Loucy (cell line): ENCODE measurements around the gene SCCPDH.

Source experiments
- EZH2phosphoT487 ChIP-seq: fragments of 200-600 bp; IDR thresholded peaks from 2 replicates; pipeline ENCODE4 v1.6.1; 2018; ENCODE audit warnings: antibody characterized with exemption, mild to moderate bottlenecking, moderate library complexity, borderline replicate concordance
- TF ChIP-seq, protein P1 (sequence below): fragments of 200-600 bp; sonication (generic); conservative IDR thresholded peaks from 2 replicates; pipeline ENCODE4 v1.5.1; 2014; ENCODE audit warnings: mild to moderate bottlenecking, antibody characterized with exemption, low read length

GRCh38 chr1:246772686-246773085 lies 48.5 kb downstream of the SCCPDH start:
- TF ChIP-seq, protein P1, sequence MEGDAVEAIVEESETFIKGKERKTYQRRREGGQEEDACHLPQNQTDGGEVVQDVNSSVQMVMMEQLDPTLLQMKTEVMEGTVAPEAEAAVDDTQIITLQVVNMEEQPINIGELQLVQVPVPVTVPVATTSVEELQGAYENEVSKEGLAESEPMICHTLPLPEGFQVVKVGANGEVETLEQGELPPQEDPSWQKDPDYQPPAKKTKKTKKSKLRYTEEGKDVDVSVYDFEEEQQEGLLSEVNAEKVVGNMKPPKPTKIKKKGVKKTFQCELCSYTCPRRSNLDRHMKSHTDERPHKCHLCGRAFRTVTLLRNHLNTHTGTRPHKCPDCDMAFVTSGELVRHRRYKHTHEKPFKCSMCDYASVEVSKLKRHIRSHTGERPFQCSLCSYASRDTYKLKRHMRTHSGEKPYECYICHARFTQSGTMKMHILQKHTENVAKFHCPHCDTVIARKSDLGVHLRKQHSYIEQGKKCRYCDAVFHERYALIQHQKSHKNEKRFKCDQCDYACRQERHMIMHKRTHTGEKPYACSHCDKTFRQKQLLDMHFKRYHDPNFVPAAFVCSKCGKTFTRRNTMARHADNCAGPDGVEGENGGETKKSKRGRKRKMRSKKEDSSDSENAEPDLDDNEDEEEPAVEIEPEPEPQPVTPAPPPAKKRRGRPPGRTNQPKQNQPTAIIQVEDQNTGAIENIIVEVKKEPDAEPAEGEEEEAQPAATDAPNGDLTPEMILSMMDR: no peak
- no peak for TF ChIP-seq EZH2phosphoT487
